Esophagus squamous epithelium (tissue), 4 donors: ENCODE data around the gene COMMD9.

Experiments
- POLR2A ChIP-seq, 4 donors: fragments of 450-650 bp; IDR thresholded peaks; one replicate each; pipeline ENCODE4 v1.6.1; 2017; ENCODE audit warnings: antibody characterized with exemption in 4 of 4, mild to moderate bottlenecking in 4 of 4, moderate library complexity in 3 of 4
- TF ChIP-seq, protein P1 (sequence below), 6 experiments: fragments of 450-650 bp in 4 of 6; fragments of 200-600 bp in 2 of 6; sonication (generic) in 2 of 6; IDR thresholded peaks; one replicate each; pipeline ENCODE4 v1.5.1; 2016 to 2019; ENCODE audit warnings: antibody characterized with exemption in 6 of 6, mild to moderate bottlenecking in 4 of 6, moderate library complexity in 4 of 6

DNA sequence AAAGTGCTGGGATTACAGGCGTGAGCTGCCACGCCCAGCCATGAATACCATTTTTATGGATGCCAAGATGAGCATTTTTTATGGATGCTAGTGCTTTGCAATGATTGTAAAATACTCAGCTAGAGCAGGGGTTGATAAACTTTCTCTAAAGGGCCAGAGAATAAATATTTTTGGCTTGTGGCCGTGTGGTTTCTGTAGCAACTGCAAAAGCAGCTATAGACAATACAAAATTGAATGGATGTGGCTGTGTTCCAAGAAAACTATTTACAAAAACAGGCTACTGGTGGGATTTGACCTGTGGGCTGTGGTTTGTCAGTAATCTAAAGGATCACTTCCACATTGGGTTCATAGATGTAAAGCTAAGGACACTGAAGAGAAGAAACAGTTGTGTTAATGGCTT lies 56.0 kb downstream of the COMMD9 start:
- TF ChIP-seq, protein P1, sequence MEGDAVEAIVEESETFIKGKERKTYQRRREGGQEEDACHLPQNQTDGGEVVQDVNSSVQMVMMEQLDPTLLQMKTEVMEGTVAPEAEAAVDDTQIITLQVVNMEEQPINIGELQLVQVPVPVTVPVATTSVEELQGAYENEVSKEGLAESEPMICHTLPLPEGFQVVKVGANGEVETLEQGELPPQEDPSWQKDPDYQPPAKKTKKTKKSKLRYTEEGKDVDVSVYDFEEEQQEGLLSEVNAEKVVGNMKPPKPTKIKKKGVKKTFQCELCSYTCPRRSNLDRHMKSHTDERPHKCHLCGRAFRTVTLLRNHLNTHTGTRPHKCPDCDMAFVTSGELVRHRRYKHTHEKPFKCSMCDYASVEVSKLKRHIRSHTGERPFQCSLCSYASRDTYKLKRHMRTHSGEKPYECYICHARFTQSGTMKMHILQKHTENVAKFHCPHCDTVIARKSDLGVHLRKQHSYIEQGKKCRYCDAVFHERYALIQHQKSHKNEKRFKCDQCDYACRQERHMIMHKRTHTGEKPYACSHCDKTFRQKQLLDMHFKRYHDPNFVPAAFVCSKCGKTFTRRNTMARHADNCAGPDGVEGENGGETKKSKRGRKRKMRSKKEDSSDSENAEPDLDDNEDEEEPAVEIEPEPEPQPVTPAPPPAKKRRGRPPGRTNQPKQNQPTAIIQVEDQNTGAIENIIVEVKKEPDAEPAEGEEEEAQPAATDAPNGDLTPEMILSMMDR (IDR thresholded peaks at IDR 0.05) = no peak
- TF ChIP-seq POLR2A (IDR thresholded peaks at IDR 0.05) = no peak
